Endothelial cell (in vitro differentiated cells): ENCODE results near the gene RAPGEF4. TPM values are rescaled to one million over a fixed set of nuclear protein-coding genes. Genes with fewer than 3 reads are reported as not detected.

Experiments
- DNase-seq: peaks from one replicate; pipeline ENCODE4 v3.0.0; 2021; ENCODE audit warnings: low spot score
- H3K27ac Mint-ChIP-seq: one replicate; pipeline ENCODE4 v1.8.0; 2021; ENCODE audit warnings: mixed read lengths, inconsistent platforms; ENCODE audit not compliant: unreplicated experiment
- H3K27me3 Mint-ChIP-seq: one replicate; pipeline ENCODE4 v1.8.0; 2021; ENCODE audit warnings: mild to moderate bottlenecking, moderate library complexity, mixed read lengths, inconsistent platforms; ENCODE audit not compliant: unreplicated experiment
- H3K36me3 Mint-ChIP-seq: one replicate; pipeline ENCODE4 v1.8.0; 2021; ENCODE audit warnings: mild to moderate bottlenecking, low read depth, mixed read lengths, inconsistent platforms; ENCODE audit not compliant: unreplicated experiment
- H3K4me1 Mint-ChIP-seq: one replicate; pipeline ENCODE4 v1.8.0; 2021; ENCODE audit warnings: mild to moderate bottlenecking, mixed read lengths, inconsistent platforms; ENCODE audit not compliant: unreplicated experiment
- H3K4me3 Mint-ChIP-seq: one replicate; pipeline ENCODE4 v1.8.0; 2021; ENCODE audit warnings: mild to moderate bottlenecking, mixed read lengths, inconsistent platforms; ENCODE audit not compliant: unreplicated experiment
- H3K9me3 Mint-ChIP-seq: one replicate; pipeline ENCODE4 v1.8.0; 2021; ENCODE audit warnings: mixed read lengths, inconsistent platforms; ENCODE audit not compliant: unreplicated experiment
- CTCF ChIP-seq: fragments of 200-600 bp; sonication (generic); IDR thresholded peaks from one replicate; pipeline ENCODE4 v1.5.0; 2021; ENCODE audit warnings: antibody characterized with exemption; ENCODE audit not compliant: unreplicated experiment
- total RNA-seq: library from RNA; stranded (reverse); fragmentation: NEBNext Ultra II Directional; extraction: Animal tissue kit (Norgen Biotek cat#: 25700); gene quantifications from one replicate; pipeline ENCODE4 v1.2.1, GENCODE V29; 2021; ENCODE audit not compliant: unreplicated experiment

RAPGEF4 gene
- total RNA-seq, 1 donor from 2014 or later: 7.5 TPM

GRCh38 chr2:173056705-173057364 lies 321.2 kb downstream of the RAPGEF4 start:
- peaks cover 13% of the 10 kb centered on the region for H3K4me1 Mint-ChIP-seq
- no peaks in the 10 kb centered on the region for H3K9me3 Mint-ChIP-seq
- no peak overlapping the region for H3K27ac Mint-ChIP-seq
- H3K4me3 Mint-ChIP-seq: no peak overlapping the region
- peaks cover 2% of the 10 kb centered on the region for H3K27me3 Mint-ChIP-seq
- TF ChIP-seq CTCF: no peak
- DNase-seq: no peak
- peaks cover 3% of the 10 kb centered on the region for H3K36me3 Mint-ChIP-seq

GRCh38 chr2:173058097-173058496 lies 322.5 kb downstream of the RAPGEF4 start:
- no peak for DNase-seq
- H3K27ac Mint-ChIP-seq: no peak overlapping the region
- H3K4me3 Mint-ChIP-seq: no peak overlapping the region
- H3K9me3 Mint-ChIP-seq: no peaks in the 10 kb centered on the region
- H3K27me3 Mint-ChIP-seq: peaks cover 2% of the 10 kb centered on the region
- H3K4me1 Mint-ChIP-seq: peaks cover 13% of the 10 kb centered on the region
- no peak for TF ChIP-seq CTCF
- H3K36me3 Mint-ChIP-seq: peaks cover under 1% of the 10 kb centered on the region

GRCh38 chr2:173058673-173059072 lies 323.0 kb downstream of the RAPGEF4 start:
- TF ChIP-seq CTCF: no peak
- no peak overlapping the region for H3K4me3 Mint-ChIP-seq
- H3K4me1 Mint-ChIP-seq: peaks cover 13% of the 10 kb centered on the region
- H3K27ac Mint-ChIP-seq: no peak overlapping the region
- no peaks in the 10 kb centered on the region for H3K36me3 Mint-ChIP-seq
- H3K27me3 Mint-ChIP-seq: peaks cover 2% of the 10 kb centered on the region
- no peaks in the 10 kb centered on the region for H3K9me3 Mint-ChIP-seq
- no peak for DNase-seq

DNA sequence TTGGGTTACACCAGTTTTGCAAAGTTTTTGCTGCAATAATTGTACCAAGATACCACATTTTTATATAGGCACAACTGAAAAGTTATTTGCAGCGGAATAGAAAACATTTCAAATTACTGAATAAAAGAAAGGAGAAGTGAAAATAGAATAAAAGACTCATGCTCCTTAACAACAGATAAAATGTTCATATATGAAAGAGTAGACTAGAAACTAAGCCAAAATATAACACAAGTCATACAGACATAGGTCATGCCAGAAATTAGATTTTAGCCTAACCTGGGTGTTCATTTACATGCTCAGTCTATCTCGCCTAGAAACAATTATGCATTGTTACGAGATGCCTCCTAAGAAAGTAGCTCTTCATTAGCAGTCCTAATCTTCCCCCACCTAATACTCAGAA lies 323.6 kb downstream of the RAPGEF4 start:
- no peak overlapping the region for H3K27ac Mint-ChIP-seq
- H3K36me3 Mint-ChIP-seq: no peaks in the 10 kb centered on the region
- H3K9me3 Mint-ChIP-seq: no peaks in the 10 kb centered on the region
- peaks cover 13% of the 10 kb centered on the region for H3K4me1 Mint-ChIP-seq
- no peak for DNase-seq
- peaks cover 2% of the 10 kb centered on the region for H3K27me3 Mint-ChIP-seq
- no peak overlapping the region for H3K4me3 Mint-ChIP-seq
- TF ChIP-seq CTCF: no peak

- peaks cover 13% of the 10 kb centered on the region for H3K4me1 Mint-ChIP-seq
- H3K9me3 Mint-ChIP-seq: no peaks in the 10 kb centered on the region
- H3K36me3 Mint-ChIP-seq: no peaks in the 10 kb centered on the region
- DNase-seq: no peak
- H3K27me3 Mint-ChIP-seq: peaks cover 2% of the 10 kb centered on the region
- TF ChIP-seq CTCF: no peak
- no peak overlapping the region for H3K27ac Mint-ChIP-seq
- H3K4me3 Mint-ChIP-seq: no peak overlapping the region
These were observed 324.4 kb downstream of the RAPGEF4 start for GRCh38 chr2:173059971-173060461.
